HG03520 (cell line): Measurements from ENCODE around the gene ENTREP3.

ENCODE experiments used
- ATAC-seq: cut with Tn5 transposase; IDR thresholded peaks from one replicate; pipeline ENCODE4 v1.9.1; 2021; ENCODE audit warnings: mild to moderate bottlenecking, moderate library complexity; ENCODE audit not compliant: unreplicated experiment

Gene ENTREP3

GRCh38 chr1:155202731-155203515, 52.4 kb downstream of the ENTREP3 start:
- no peak for ATAC-seq

GRCh38 chr1:155202198-155202597, 53.1 kb downstream of the ENTREP3 start:
- no peak for ATAC-seq

- no peak for ATAC-seq
These were observed 54.4 kb downstream of the ENTREP3 start for GRCh38 chr1:155200920-155201319.

GRCh38 chr1:155199792-155200191, 55.5 kb downstream of the ENTREP3 start:
- no peak for ATAC-seq

- no peak for ATAC-seq
These were observed 56.8 kb downstream of the ENTREP3 start for GRCh38 chr1:155198547-155198906.

- no peak for ATAC-seq
These were observed 57.3 kb downstream of the ENTREP3 start for GRCh38 chr1:155197901-155198546.
